Measurements from ENCODE around the gene BACH2. TPM values are rescaled to one million over a fixed set of nuclear protein-coding genes. Genes with fewer than 3 reads are reported as not detected.

BACH2 gene
- total and polyA plus RNA-seq, 2 of the 8 experiments (the other 6 are each of a cell fraction or from before 2014, with no cell fraction given) = 1.9 to 5.9 TPM

DNA sequence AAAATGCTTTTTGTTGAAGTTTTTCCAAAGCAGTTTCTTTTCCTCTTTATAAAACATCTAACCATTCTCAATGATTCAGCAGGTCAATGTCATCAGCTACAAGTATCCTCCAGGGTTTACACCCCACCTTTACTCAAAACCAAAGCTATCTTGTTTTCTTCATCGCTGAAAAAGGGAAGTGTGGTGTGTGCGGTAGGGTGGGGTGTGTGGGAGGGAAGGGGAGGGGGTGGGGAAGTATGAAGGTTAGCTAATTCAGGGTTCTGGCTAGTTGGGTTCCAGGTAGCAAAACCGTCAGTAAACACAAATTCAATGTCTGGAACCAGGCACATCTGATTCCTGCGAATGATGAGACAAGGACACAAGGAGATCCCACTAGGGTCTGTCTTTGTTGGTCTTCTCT lies 212.8 kb downstream of the BACH2 start:
- H3K9me3 ChIP-seq (ENCODE audit: insufficient read depth in 2 of 2, low read depth in 1 of 2, low read length in 1 of 2) = no peaks in the 10 kb centered on the region
- POLR2A ChIA-PET (ENCODE audit: partially characterized antibody) = interaction anchor here (0.7 kb wide), 1 partner anchor 111 kb away, joined by 4 read pairs; no protein-coding TSS in a partner anchor
- no peak overlapping the region for H2BK20ac ChIP-seq (ENCODE audit: low read length)
- no peak overlapping the region for H3K14ac ChIP-seq (ENCODE audit: insufficient read length)
- H2BK5ac ChIP-seq (ENCODE audit: low read depth, low read length) = no peak overlapping the region
- no peak overlapping the region for H2BK12ac ChIP-seq (ENCODE audit: low read depth, low read length)
- H3K79me1 ChIP-seq (ENCODE audit: low read depth, low read length) = no peaks in the 10 kb centered on the region
- H3K36me3 ChIP-seq (ENCODE audit: control insufficient read depth in 2 of 4, insufficient read depth in 4 of 4, low read length in 3 of 4) = no peaks in the 10 kb centered on the region
- no peak overlapping the region for H3K9ac ChIP-seq (replicated peaks in 1 of 4; ENCODE audit: extremely low read depth in 1 of 4, low read depth in 3 of 4, low read length in 3 of 4)
- CTCF ChIA-PET (ENCODE audit: partially characterized antibody) = interaction anchor here (0.6 to 1.3 kb wide), 2 partner anchors 14 to 192 kb away, joined by 3 read pairs; no protein-coding TSS in a partner anchor
- no peak overlapping the region for H3K4me3 ChIP-seq (ENCODE audit: extremely low read depth in 1 of 4, insufficient read depth in 2 of 4, low read depth in 3 of 4, low read length in 4 of 4)
- no peaks in the 10 kb centered on the region for H3K4me1 ChIP-seq (replicated peaks in 1 of 4; ENCODE audit: control insufficient read depth in 3 of 4, insufficient read depth in 4 of 4, low read length in 3 of 4)
- no peaks in the 10 kb centered on the region for H3K27me3 ChIP-seq (replicated peaks in 1 of 4; ENCODE audit: control insufficient read depth in 3 of 4, extremely low read depth in 1 of 4, insufficient read depth in 3 of 4, low read length in 3 of 4)
- H4K91ac ChIP-seq (replicated peaks; ENCODE audit: insufficient read length, low read length) = no peak overlapping the region
- H2BK15ac ChIP-seq (ENCODE audit: low read length) = no peak overlapping the region
- no peaks in the 10 kb centered on the region for H3K79me2 ChIP-seq (ENCODE audit: control insufficient read depth in 1 of 2, insufficient read depth in 2 of 2, low read length in 2 of 2)
- H3K23ac ChIP-seq (ENCODE audit: insufficient read length) = no peak overlapping the region
- no peak for FAIRE-seq
- no peak overlapping the region for H2BK120ac ChIP-seq (replicated peaks; ENCODE audit: low read depth, low read length)
- no peak overlapping the region for H2AK5ac ChIP-seq (ENCODE audit: low read depth, low read length)
- H3K4ac ChIP-seq (replicated peaks; ENCODE audit: insufficient read length, low read depth, low read length) = no peak overlapping the region
- H4K8ac ChIP-seq (ENCODE audit: extremely low read depth, insufficient read depth, low read length) = no peak overlapping the region
- H3K4me2 ChIP-seq (ENCODE audit: insufficient read depth in 1 of 2, low read depth in 2 of 2, low read length in 2 of 2) = no peak overlapping the region
- 97 to 100% methylated on average over 1 to 3 of the region's 4 CpGs for WGBS, 2 experiments (ENCODE audit: extremely low coverage in 1 of 2, insufficient coverage in 1 of 2, insufficient read length in 1 of 2, insufficient replicate concordance in 2 of 2, low coverage in 1 of 2, low lambda C conversion rate in 2 of 2, missing lambda C conversion rate in 1 of 2)
- no peak overlapping the region for H2AFZ ChIP-seq (ENCODE audit: low read length)
- TF ChIP-seq NRF1 (IDR thresholded peaks at IDR 0.05; ENCODE audit: low read depth, low read length) = no peak
- no peak for TF ChIP-seq JUN (IDR thresholded peaks at IDR 0.05; ENCODE audit: low read depth, low read length)
- TF ChIP-seq, protein P1, sequence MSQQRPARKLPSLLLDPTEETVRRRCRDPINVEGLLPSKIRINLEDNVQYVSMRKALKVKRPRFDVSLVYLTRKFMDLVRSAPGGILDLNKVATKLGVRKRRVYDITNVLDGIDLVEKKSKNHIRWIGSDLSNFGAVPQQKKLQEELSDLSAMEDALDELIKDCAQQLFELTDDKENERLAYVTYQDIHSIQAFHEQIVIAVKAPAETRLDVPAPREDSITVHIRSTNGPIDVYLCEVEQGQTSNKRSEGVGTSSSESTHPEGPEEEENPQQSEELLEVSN (IDR thresholded peaks at IDR 0.05) = no peak
- TF ChIP-seq KDM4A (IDR thresholded peaks at IDR 0.05; ENCODE audit: low read depth, low read length, severe bottlenecking) = no peak
- TF ChIP-seq, protein P2, sequence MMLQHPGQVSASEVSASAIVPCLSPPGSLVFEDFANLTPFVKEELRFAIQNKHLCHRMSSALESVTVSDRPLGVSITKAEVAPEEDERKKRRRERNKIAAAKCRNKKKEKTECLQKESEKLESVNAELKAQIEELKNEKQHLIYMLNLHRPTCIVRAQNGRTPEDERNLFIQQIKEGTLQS (IDR thresholded peaks at IDR 0.05; ENCODE audit: insufficient read depth, low read depth, low read length) = no peak
- no peak for TF ChIP-seq CBX5 (IDR thresholded peaks at IDR 0.05; ENCODE audit: low read depth, low read length)
- no peak for TF ChIP-seq GABPA (IDR thresholded peaks at IDR 0.05; ENCODE audit: borderline replicate concordance, insufficient read depth, low read length)
- no peak for TF ChIP-seq TAF7 (optimal IDR thresholded peaks at IDR 0.05; ENCODE audit: borderline replicate concordance, low read depth, low read length)
- TF ChIP-seq TAF1 (IDR thresholded peaks at IDR 0.05; ENCODE audit: low read depth, low read length) = no peak
- TF ChIP-seq EGR1 (IDR thresholded peaks at IDR 0.05; ENCODE audit: borderline replicate concordance, low read depth, low read length) = no peak
- no peak for TF ChIP-seq TEAD4 (IDR thresholded peaks at IDR 0.05; ENCODE audit: low read depth, low read length)
- no peak overlapping the region for H3K56ac ChIP-seq (replicated peaks; ENCODE audit: insufficient read length, low read depth, low read length)
- H3K27ac ChIP-seq (ENCODE audit: low read depth, low read length) = no peak overlapping the region
- H4K20me1 ChIP-seq (replicated peaks in 1 of 2; ENCODE audit: control insufficient read depth in 1 of 2, insufficient read depth in 2 of 2, low read length in 2 of 2) = no peaks in the 10 kb centered on the region
- no peak overlapping the region for H3K18ac ChIP-seq (ENCODE audit: extremely low read depth, low read length)
- no peaks in the 10 kb centered on the region for H3K23me2 ChIP-seq (ENCODE audit: low read depth, low read length)
- no peak overlapping the region for H4K5ac ChIP-seq (ENCODE audit: insufficient read length, low read depth, low read length)
- DNase-seq (ENCODE audit: low read depth in 1 of 2, low spot score in 2 of 2) = no peak
